Skeletal muscle tissue (tissue), 4 donors: ENCODE measurements around the gene SEPTIN1. TPM values are rescaled to one million over a fixed set of nuclear protein-coding genes. Genes with fewer than 3 reads are reported as not detected.
A peak's percentile ranks its signal among the peaks of the same experiment; 100 is the strongest.

ENCODE experiments used
- H3K27ac ChIP-seq: one replicate; pipeline ENCODE4 v1.7.0; 2013; ENCODE audit warnings: mild to moderate bottlenecking, low read depth, low read length, inconsistent platforms
- H3K27me3 ChIP-seq, 3 donors: one replicate each; pipeline ENCODE4 v1.7.0; 2013; ENCODE audit warnings: low read length in 3 of 3; ENCODE audit not compliant: control insufficient read depth in 3 of 3, insufficient read depth in 3 of 3
- H3K36me3 ChIP-seq, 3 donors: one replicate each; pipeline ENCODE4 v1.7.0; 2013; ENCODE audit warnings: low read length in 3 of 3; ENCODE audit not compliant: control insufficient read depth in 3 of 3, insufficient read depth in 3 of 3
- H3K4me1 ChIP-seq, 3 donors: one replicate each; pipeline ENCODE4 v1.7.0; 2013; ENCODE audit warnings: low read length in 3 of 3, mild to moderate bottlenecking in 3 of 3; ENCODE audit not compliant: control insufficient read depth in 3 of 3, insufficient read depth in 3 of 3
- H3K4me3 ChIP-seq, 3 donors: one replicate each; pipeline ENCODE4 v1.7.0; 2013; ENCODE audit warnings: low read length in 3 of 3
- H3K9ac ChIP-seq, 3 donors: one replicate each; pipeline ENCODE4 v1.7.0; 2013; ENCODE audit warnings: low read length in 3 of 3, mild to moderate bottlenecking in 3 of 3, moderate library complexity in 2 of 3, low read depth in 1 of 3
- H3K9me3 ChIP-seq, 3 donors: one replicate each; pipeline ENCODE4 v1.7.0; 2013; ENCODE audit warnings: low read length in 3 of 3; ENCODE audit not compliant: control insufficient read depth in 3 of 3
- total RNA-seq: library from RNA; depleted of rRNA; stranded (reverse); fragments of >200 nt; gene quantifications from one replicate; pipeline ENCODE4 v1.2.3, GENCODE V29; 2014
- donor health status: Osteomylitis.

The SEPTIN1 gene
- total RNA-seq, 1 donor from 2014 or later, result 0.52 TPM

DNA sequence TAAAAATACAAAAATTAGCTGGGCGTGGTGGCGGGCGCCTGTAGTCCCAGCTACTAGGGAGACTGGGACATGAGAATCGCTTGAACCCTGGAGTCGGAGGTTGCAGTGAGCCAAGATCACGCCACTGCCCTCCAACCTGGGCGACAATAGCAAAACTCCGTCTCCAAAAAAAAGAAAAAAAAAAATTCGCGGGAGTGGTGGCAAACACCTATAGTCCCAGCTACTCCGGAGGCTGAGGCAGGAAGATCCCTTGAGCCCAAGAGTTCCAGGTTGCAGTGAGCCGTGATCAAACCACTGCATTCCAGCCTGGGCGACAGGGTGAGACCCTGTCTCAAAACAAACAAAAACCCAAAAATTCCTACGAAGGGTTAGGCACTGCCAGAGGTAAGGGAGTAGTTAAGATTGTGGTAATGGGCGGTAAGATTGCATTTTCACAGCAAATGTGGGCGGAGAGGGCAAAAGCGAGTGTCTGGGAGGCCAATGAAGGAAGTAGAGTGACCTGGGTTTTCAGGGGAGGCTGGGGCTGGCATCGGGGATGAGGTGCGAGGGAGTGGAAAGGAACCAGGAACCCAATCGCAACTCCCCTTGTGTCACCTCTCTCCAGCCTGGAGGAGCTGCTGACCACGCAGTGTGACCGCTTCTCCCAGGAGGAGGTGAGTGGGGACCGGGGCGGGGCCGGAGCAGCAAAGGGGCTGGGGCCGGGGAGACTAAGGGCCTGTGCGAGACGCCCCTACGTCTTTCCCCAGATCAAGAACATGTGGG is 5.1 kb downstream of the SEPTIN1 start:
- H3K27me3 ChIP-seq, result no peaks in the 10 kb centered on the region
- peak overlapping the region; percentile 89 to 92 (median 89) for H3K9ac ChIP-seq
- peaks cover 10 to 16% (median 11%) of the 10 kb centered on the region in 3 donors for H3K36me3 ChIP-seq
- no peaks in the 10 kb centered on the region for H3K9me3 ChIP-seq
- peak overlapping the region; percentile 100 for H3K27ac ChIP-seq
- peaks cover 20 to 43% (median 24%) of the 10 kb centered on the region in 3 donors for H3K4me1 ChIP-seq
- peak overlapping the region; percentile 78 to 88 (median 85) for H3K4me3 ChIP-seq

DNA sequence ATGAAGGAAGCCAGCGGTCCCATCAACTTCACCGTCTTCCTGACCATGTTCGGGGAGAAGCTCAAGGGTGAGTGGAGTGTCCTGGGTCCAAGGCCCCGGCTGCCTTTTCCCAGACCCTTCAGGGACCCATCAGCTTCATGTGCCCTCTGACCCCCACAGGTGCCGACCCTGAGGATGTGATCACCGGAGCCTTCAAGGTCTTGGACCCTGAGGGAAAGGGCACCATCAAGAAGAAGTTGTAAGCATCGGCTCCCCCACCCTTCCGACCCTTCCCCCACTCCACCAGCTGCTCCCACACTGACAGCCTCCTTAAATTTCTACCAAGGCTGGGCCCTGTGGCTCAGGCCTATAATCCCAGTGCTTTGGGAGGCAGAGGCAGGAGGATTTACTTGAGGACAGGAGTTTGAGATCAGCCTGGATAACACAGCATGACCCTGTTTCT is 5.9 kb downstream of the SEPTIN1 start:
- H3K36me3 ChIP-seq, result peaks cover 10 to 16% (median 11%) of the 10 kb centered on the region in 3 donors
- H3K4me1 ChIP-seq, result peaks cover 23 to 51% (median 31%) of the 10 kb centered on the region in 3 donors
- peak overlapping the region; percentile 58 to 88 (median 78) for H3K4me3 ChIP-seq
- no peaks in the 10 kb centered on the region for H3K27me3 ChIP-seq
- no peaks in the 10 kb centered on the region for H3K9me3 ChIP-seq
- H3K9ac ChIP-seq, result peak overlapping the region; percentile 78 to 89 (median 81)
- H3K27ac ChIP-seq, result peak overlapping the region; percentile 100

DNA sequence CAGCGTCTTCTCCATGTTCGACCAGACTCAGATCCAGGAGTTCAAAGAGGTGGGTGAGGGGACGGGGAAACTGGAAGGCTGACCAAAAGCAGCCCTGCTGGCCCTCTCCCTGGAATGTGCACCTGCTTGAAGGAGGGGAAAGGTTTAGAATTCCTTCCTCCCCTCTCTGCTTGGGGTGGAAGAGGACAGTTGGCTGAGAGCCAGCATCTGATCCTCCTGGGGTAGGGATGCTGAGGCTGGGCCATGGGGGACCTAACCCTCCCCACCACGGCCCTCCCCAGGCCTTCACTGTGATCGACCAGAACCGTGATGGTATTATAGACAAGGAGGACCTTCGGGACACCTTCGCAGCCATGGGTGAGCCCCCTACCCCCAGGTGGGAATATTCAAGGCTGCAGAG is 6.5 kb downstream of the SEPTIN1 start:
- peaks cover 10 to 16% (median 11%) of the 10 kb centered on the region in 3 donors for H3K36me3 ChIP-seq
- H3K9me3 ChIP-seq, result no peaks in the 10 kb centered on the region
- peaks cover 28 to 55% (median 34%) of the 10 kb centered on the region in 3 donors for H3K4me1 ChIP-seq
- H3K4me3 ChIP-seq, result peak overlapping the region; percentile 58 to 88 (median 78)
- peak overlapping the region; percentile 78 to 89 (median 81) for H3K9ac ChIP-seq
- H3K27ac ChIP-seq, result peak overlapping the region; percentile 100
- no peaks in the 10 kb centered on the region for H3K27me3 ChIP-seq

DNA sequence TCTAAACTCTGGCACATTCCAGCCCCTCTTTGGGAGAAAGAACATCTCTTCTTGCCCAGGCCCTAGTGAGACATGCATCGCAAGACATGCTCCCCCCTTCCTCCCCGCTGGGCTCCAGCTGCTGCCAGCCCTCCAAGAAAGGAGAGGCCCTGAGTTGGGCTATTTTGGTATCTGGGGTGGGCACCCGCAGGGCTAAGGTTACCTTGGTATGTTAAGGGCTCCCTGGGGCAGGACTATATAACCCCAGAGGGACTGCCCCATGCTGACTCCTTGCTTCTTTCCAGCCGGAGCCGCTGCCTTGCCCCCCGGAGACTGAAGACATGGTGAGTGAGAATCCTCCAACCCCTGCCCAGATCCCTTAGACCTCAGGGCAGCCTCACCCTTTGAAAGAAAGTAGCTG is 7.8 kb downstream of the SEPTIN1 start, which contains the start of gene MYL11:
Gene MYL11 (plus strand): TSS at position 265 of the 400 bp plus-strand sequence. CDS start 56 bp downstream, at position 321.
- peak within 1 kb of the TSS; percentile 100 for H3K27ac ChIP-seq

DNA sequence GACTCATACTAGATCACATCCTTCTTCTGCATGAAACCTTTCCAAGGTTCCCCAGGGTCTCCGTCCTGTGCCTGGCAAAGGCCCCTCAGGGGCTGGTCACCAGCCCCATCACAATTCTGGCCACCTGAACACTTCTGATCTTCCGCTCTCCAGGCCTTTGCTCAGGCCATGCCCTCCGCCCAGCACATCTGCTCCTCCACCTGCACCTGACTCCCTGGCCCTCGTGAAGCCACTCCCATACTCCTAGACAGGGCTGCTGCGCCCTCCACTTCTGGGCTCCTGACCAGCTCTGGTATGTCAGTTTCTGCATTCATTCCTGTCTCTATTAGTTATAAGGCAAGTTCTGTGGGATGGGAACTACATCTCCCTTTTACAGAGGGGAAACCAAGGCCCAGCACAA is 9.6 kb downstream of the SEPTIN1 start:
- Histone ChIP-seq H3K9ac (peak overlapping the region; percentile 45 to 87 (median 60)), H3K4me1 (peaks cover 35 to 60% (median 40%) of the 10 kb centered on the region in 3 donors), H3K4me3 (peak overlapping the region; percentile 33 to 73 (median 47)), H3K36me3 (peaks cover 10 to 13% (median 11%) of the 10 kb centered on the region in 3 donors), H3K27me3 (no peaks in the 10 kb centered on the region), H3K9me3 (no peaks in the 10 kb centered on the region), H3K27ac (peak overlapping the region; percentile 100)

More for the DNA sequence above, 7.8 kb downstream of the SEPTIN1 start, which contains the start of gene MYL11:
- Histone ChIP-seq H3K9me3 (no peaks in the 10 kb centered on the region), H3K27me3 (no peaks in the 10 kb centered on the region), H3K36me3 (peaks cover 10 to 16% (median 11%) of the 10 kb centered on the region in 3 donors), H3K9ac (peak within 1 kb of the TSS; percentile 78 to 89 (median 81)), H3K4me1 (peaks cover 28 to 55% (median 34%) of the 10 kb centered on the region in 3 donors), H3K4me3 (peak within 1 kb of the TSS; percentile 58 to 88 (median 78))

DNA sequence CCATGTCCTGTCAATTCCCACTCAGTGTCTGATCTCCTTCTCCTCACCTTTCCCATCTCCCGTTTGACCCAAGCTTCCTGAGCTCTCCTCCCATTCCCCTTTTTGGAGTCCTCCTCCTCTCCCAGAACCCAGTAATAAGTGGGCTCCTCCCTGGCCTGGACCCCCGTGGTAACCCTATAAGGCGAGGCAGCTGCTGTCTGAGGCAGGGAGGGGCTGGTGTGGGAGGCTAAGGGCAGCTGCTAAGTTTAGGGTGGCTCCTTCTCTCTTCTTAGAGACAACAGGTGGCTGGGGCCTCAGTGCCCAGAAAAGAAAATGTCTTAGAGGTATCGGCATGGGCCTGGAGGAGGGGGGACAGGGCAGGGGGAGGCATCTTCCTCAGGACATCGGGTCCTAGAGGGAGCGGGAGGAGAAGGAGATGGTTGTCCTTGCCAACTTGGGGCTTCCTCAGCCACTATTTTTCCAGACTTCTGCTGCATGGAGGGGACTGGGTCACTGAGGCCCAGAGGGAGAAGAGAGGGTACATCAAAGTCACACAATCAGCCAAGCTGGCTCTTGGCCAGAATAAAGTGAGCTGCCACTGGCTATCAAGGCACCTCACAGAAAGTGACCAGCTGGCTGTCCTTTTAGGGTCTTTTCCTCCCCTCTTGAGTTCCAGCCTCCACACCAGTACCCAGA is 10.2 kb downstream of the SEPTIN1 start:
- Histone ChIP-seq H3K27ac (peak overlapping the region; percentile 100), H3K4me1 (peaks cover 38 to 62% (median 43%) of the 10 kb centered on the region in 3 donors), H3K4me3 (peak overlapping the region; percentile 73 to 80 (median 76)), H3K9me3 (no peaks in the 10 kb centered on the region), H3K9ac (peak overlapping the region; percentile 83 to 88 (median 87)), H3K27me3 (no peaks in the 10 kb centered on the region), H3K36me3 (peaks cover 10 to 11% (median 11%) of the 10 kb centered on the region in 3 donors)

DNA sequence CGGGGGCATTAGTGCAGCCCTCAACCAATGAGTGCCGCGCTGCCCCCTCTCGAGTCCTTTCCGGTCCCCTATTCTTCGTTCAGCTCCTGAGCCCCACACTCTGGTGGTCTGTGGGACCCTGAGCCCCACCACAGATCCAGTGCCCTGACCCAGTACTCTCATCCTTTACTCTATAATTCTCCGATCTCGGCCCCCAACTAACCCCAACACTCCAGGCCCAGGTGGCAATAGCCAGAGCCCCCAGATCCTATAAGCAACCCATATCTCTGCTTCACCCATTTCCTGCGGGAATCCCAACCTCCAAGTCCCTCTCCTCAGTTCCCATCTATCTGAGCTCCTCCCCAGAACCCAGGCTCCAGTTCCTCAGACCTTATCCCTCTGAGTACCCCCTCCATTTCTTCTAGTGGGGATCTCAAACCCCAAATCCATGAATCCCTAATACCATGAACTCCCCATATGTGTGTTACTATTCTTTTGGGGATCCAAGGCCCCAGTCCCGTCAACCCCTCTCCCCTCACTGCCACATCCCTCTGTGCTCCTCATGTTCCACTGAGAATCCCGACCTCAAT is 11.0 kb downstream of the SEPTIN1 start:
- Histone ChIP-seq H3K36me3 (peaks cover 7% of the 10 kb centered on the region in 3 donors), H3K4me1 (peaks cover 38 to 64% (median 48%) of the 10 kb centered on the region in 3 donors), H3K27me3 (no peaks in the 10 kb centered on the region), H3K9me3 (no peaks in the 10 kb centered on the region), H3K27ac (peak overlapping the region; percentile 100), H3K9ac (peak overlapping the region; percentile 83 to 88 (median 87)), H3K4me3 (peak overlapping the region; percentile 73 to 80 (median 76))

DNA sequence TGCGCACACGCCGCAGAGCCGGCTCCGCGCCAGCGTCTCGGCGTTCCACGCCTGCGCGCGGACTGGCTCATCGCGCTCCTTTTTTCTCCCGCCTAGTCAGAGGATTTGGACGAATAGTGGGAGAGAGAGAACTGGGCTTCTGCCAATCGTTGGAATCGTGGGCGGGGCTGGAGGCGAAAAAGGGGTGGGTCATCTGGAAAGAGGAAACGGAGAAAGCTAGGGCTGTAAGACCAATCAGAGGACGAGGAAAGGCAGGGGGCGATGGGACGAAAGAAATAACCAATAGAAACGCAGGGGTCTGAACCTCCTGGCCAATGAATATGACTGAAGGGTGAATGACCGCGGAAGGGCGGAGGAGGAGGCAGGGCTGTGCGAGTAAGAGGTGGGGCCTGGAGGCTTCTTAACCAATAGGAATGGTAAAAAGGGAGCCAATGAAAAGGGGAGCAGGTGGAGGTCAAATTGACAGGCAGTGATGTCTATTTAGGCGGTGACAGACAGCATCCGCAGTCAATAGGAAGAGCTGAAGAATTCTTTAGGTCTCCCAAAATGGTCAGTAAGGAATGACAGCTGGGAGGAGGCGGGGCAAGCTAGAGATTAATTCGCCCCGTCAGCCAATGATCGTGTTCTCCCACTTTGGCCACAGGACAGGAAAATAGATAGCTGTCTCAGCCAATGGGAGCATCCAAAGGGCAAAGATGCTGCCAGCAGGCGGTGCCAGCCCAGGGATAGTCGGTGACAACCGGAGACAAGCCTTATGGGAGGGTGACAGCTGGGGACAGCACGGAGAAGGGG is 11.7 kb downstream of the SEPTIN1 start, which contains the start of gene TBC1D10B:
Gene TBC1D10B (minus strand): TSS at position 39 of the 792 bp plus-strand sequence. CDS start 311 bp downstream, outside the sequence.
- Histone ChIP-seq H3K4me1 (peaks cover 38 to 60% (median 48%) of the 10 kb centered on the region in 3 donors), H3K36me3 (peaks cover under 1 to 5% (median under 1%) of the 10 kb centered on the region in 3 donors), H3K9ac (peak within 1 kb of the TSS; percentile 88 to 91 (median 89)), H3K9me3 (no peaks in the 10 kb centered on the region), H3K27ac (peak within 1 kb of the TSS; percentile 100), H3K27me3 (no peaks in the 10 kb centered on the region), H3K4me3 (peak within 1 kb of the TSS; percentile 85 to 93 (median 88))
